ENCODE measurements around the gene FGD1.

GRCh38 chrX:54419559-54420302 lies 76.3 kb downstream of the FGD1 start:
- TF ChIP-seq CTCF (IDR thresholded peaks at IDR 0.05 in 8 of 11, conservative IDR thresholded peaks at IDR 0.05 in 3 of 11) (no peak), POLR2AphosphoS5 (IDR thresholded peaks at IDR 0.05) (no peak)

All from spleen (tissue), 7 donors.